Measurements from ENCODE around the gene AUH. TPM values are rescaled to one million over a fixed set of nuclear protein-coding genes. Genes with fewer than 3 reads are reported as not detected.
"Not testable (repeated sequence)": the region's sequence is repeated elsewhere in the genome, so short reads cannot be mapped to it uniquely, and the experiment has no call there.

Gene AUH
- total and polyA plus RNA-seq, 4 experiments from 2014 or later: 9.9 to 25.2 (median 20.7) TPM

DNA sequence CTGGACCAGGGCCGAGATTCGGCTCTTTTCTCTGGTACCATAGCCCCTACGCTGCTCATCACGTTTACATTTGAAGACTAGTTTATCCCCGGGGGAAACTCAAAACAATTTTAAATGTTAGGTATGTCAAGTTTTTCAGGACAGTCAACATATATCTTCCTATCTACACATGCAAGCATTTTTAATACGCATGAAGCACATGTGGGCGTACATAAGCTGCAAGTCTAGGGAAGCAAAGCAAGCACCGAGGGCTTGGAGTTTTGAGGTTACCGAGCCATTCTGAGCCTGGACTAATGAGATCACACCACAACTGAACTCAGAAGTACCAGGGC is 154.4 kb downstream of the AUH start:
- peaks cover 29% of the 10 kb centered on the region for H3K4me1 ChIP-seq (ENCODE audit: insufficient read depth, low read length)
- H3K36me3 ChIP-seq (ENCODE audit: insufficient read depth, low read length): no peaks in the 10 kb centered on the region
- Mint-ChIP-seq H3K27me3 (no peaks in the 10 kb centered on the region), H3K9me3 (peaks cover 0 to 5% (median 2%) of the 10 kb centered on the region in 8 donors), H3K36me3 (peaks cover 1 to 5% of the 10 kb centered on the region in 2 donors), H3K4me1 (peaks cover 17 to 39% (median 29%) of the 10 kb centered on the region in 4 donors), H3K27ac (peak overlapping the region in 5 of 7 donors; percentile 19 to 84 (median 62)), H3K4me3 (peak overlapping the region in 6 of 8 donors; percentile 55 to 80 (median 70))
- H3K9me3 ChIP-seq (ENCODE audit: control insufficient read depth in 1 of 2, low read length in 2 of 2): no peaks in the 10 kb centered on the region
- intact Hi-C loops (cut with micrococcal nuclease): no loop called here
- ChIA-PET CTCF (ENCODE audit: partially characterized antibody) (no interaction called here), POLR2A (ENCODE audit: partially characterized antibody) (no interaction called here)
- no peak for DNase-seq
- H3K27ac ChIP-seq (ENCODE audit: low read depth, low read length): no peak overlapping the region
- H3K27me3 ChIP-seq (ENCODE audit: insufficient read depth, low read length): no peaks in the 10 kb centered on the region
- no peak overlapping the region for H3K4me3 ChIP-seq (ENCODE audit: low read length in 2 of 2)

DNA sequence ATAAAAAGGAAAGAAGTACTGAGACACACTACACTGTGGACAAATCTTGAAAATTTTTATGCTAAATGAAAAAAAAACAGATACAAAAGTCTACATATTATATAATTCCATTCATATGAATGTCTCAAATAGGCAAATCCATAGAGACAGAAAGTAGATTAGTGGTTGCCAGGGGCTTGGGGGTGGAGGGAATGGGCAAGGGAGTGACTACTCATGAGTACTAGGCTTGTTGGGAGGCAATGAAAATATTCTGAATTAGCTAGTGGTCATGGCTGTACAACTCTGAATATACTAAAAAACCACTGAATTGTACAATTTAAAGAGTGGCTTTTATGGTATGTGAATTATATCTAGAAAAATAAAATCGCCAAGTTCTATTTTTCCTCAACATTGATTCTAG is 154.9 kb downstream of the AUH start:
- ChIA-PET POLR2A (ENCODE audit: partially characterized antibody) (no interaction called here), CTCF (ENCODE audit: partially characterized antibody) (no interaction called here)
- Histone ChIP-seq H3K27ac (ENCODE audit: low read depth, low read length) (no peak overlapping the region), H3K4me1 (ENCODE audit: insufficient read depth, low read length) (peaks cover 23% of the 10 kb centered on the region), H3K27me3 (ENCODE audit: insufficient read depth, low read length) (no peaks in the 10 kb centered on the region), H3K36me3 (ENCODE audit: insufficient read depth, low read length) (no peaks in the 10 kb centered on the region), H3K4me3 (ENCODE audit: low read length in 2 of 2) (no peak overlapping the region), H3K9me3 (ENCODE audit: control insufficient read depth in 1 of 2, low read length in 2 of 2) (no peaks in the 10 kb centered on the region)
- H3K27me3 Mint-ChIP-seq: no peaks in the 10 kb centered on the region
- no peak for DNase-seq
- no peak overlapping the region for H3K4me3 Mint-ChIP-seq
- no peak overlapping the region for H3K27ac Mint-ChIP-seq
- H3K4me1 Mint-ChIP-seq: peaks cover 14 to 33% (median 24%) of the 10 kb centered on the region in 4 donors
- H3K36me3 Mint-ChIP-seq: peaks cover 1 to 6% of the 10 kb centered on the region in 2 donors
- intact Hi-C loops (cut with micrococcal nuclease): no loop called here
- peaks cover 0 to 10% (median 7%) of the 10 kb centered on the region in 8 donors for H3K9me3 Mint-ChIP-seq

GRCh38 chr9:91202736-91203283 is 158.9 kb downstream of the AUH start:
- peaks cover 4 to 8% (median 7%) of the 10 kb centered on the region in 4 donors for H3K4me1 Mint-ChIP-seq

DNA sequence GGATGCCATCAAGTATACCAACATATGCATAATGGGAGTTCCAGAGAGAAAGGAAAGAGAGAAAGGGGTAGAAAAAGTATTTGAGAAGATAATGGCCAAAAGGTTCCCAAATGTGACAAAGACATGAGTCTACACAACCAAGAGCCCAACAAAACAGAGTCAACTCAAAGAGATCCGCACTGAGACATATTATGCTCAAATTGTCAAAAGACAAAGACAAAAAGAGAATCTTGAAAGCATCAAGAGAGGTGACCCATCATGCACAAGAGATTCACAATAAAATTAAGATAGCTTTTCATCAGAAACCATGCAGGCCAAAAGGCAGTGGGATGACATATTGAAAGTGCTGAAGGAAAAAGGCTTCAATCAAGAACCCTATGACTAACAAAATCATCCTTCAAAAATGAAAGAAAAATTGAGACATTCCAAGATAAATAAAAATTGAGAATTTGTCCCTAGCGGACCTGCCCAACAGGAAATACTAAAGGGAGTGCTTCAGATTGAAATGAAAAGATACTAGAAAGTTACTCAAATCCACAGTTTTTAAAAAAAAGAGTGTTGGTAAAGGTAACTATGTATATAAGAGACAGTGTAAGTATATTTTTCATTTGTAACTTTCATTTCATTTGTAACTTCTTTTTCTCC is 160.9 kb downstream of the AUH start:
- H3K27ac ChIP-seq (ENCODE audit: low read depth, low read length): no peak overlapping the region
- no peaks in the 10 kb centered on the region for H3K4me1 ChIP-seq (ENCODE audit: insufficient read depth, low read length)
- H3K4me1 Mint-ChIP-seq: no peaks in the 10 kb centered on the region
- H3K36me3 ChIP-seq (ENCODE audit: insufficient read depth, low read length): no peaks in the 10 kb centered on the region
- DNase-seq: no peak
- no peak overlapping the region for H3K27ac Mint-ChIP-seq
- ChIA-PET POLR2A (ENCODE audit: partially characterized antibody) (no interaction called here), CTCF (ENCODE audit: partially characterized antibody) (no interaction called here)
- H3K36me3 Mint-ChIP-seq: peaks cover 9 to 14% of the 10 kb centered on the region in 2 donors
- H3K4me3 ChIP-seq (ENCODE audit: low read length in 2 of 2): no peak overlapping the region
- H3K27me3 ChIP-seq (ENCODE audit: insufficient read depth, low read length): no peaks in the 10 kb centered on the region
- H3K9me3 ChIP-seq (ENCODE audit: control insufficient read depth in 1 of 2, low read length in 2 of 2): no peaks in the 10 kb centered on the region
- H3K4me3 Mint-ChIP-seq: no peak overlapping the region
- no peaks in the 10 kb centered on the region for H3K27me3 Mint-ChIP-seq
- intact Hi-C loops (cut with micrococcal nuclease): no loop called here
- peaks cover 0 to 21% (median 15%) of the 10 kb centered on the region in 8 donors for H3K9me3 Mint-ChIP-seq

More at GRCh38 chr9:91202736-91203283, 158.9 kb downstream of the AUH start:
- Histone ChIP-seq H3K36me3 (ENCODE audit: insufficient read depth, low read length) (no peaks in the 10 kb centered on the region), H3K27ac (ENCODE audit: low read depth, low read length) (no peak overlapping the region), H3K4me3 (ENCODE audit: low read length in 2 of 2) (no peak overlapping the region), H3K9me3 (ENCODE audit: control insufficient read depth in 1 of 2, low read length in 2 of 2) (no peaks in the 10 kb centered on the region), H3K27me3 (ENCODE audit: insufficient read depth, low read length) (no peaks in the 10 kb centered on the region), H3K4me1 (ENCODE audit: insufficient read depth, low read length) (peaks cover 8% of the 10 kb centered on the region)
- Mint-ChIP-seq H3K4me3 (no peak overlapping the region), H3K27me3 (no peaks in the 10 kb centered on the region), H3K36me3 (peaks cover 9 to 14% of the 10 kb centered on the region in 2 donors), H3K27ac (no peak overlapping the region), H3K9me3 (peaks cover 0 to 21% (median 15%) of the 10 kb centered on the region in 8 donors)
- ChIA-PET POLR2A (ENCODE audit: partially characterized antibody) (no interaction called here), CTCF (ENCODE audit: partially characterized antibody) (no interaction called here)
- intact Hi-C loops (cut with micrococcal nuclease): no loop called here
- no peak for DNase-seq

DNA sequence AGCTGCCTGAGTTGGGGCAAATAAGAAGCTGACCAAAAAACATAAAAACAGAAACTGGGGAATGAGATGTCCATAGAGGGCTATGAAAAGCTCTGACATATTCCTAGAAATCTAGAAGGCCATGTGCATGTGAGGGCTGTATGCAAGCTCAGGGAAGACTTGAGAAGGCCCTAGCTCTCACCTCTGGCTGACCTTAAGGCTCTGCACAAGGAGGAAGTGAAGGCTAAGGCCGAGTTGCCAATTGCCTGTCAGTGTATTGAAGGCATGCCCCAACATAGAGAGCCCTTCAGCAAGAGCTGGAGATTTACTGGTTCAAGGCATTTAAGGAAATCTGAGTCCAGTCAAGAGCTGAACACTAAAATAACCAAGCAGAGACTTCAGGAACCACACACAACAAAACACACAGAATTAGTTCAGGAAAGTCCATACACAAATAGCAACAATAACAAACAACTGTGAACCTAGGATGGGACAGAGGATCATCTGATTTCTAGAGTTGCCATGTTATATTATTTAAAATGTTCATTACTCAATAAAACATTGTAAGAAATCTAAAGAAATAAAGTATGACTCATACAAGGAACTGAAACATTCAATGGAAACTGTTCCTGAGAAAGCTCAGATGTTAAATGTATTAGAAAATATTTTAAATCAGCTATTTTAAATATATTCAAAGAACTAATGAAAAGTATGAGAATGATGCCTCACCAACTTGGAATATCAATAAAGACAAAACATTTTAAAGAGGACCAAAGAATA is 161.8 kb downstream of the AUH start:
- H3K4me3 ChIP-seq (ENCODE audit: low read length in 2 of 2): no peak overlapping the region
- no peak overlapping the region for H3K27ac ChIP-seq (ENCODE audit: low read depth, low read length)
- no peaks in the 10 kb centered on the region for H3K9me3 ChIP-seq (ENCODE audit: control insufficient read depth in 1 of 2, low read length in 2 of 2)
- DNase-seq: no peak
- ChIA-PET CTCF (ENCODE audit: partially characterized antibody) (interaction anchor here (0.5 to 1.7 kb wide), 2 partner anchors 173 to 226 kb away, joined by 3 read pairs; no protein-coding TSS in a partner anchor), POLR2A (ENCODE audit: partially characterized antibody) (no interaction called here)
- H3K27me3 ChIP-seq (ENCODE audit: insufficient read depth, low read length): no peaks in the 10 kb centered on the region
- intact Hi-C loops (cut with micrococcal nuclease): no loop called here
- Mint-ChIP-seq H3K36me3 (peaks cover 9 to 14% of the 10 kb centered on the region in 2 donors), H3K4me3 (no peak overlapping the region), H3K9me3 (peaks cover 0 to 21% (median 15%) of the 10 kb centered on the region in 8 donors), H3K27ac (peak overlapping the region in 1 of 7 donors; percentile 29), H3K27me3 (no peaks in the 10 kb centered on the region), H3K4me1 (peaks cover 0 to 5% (median 3%) of the 10 kb centered on the region in 4 donors)
- no peaks in the 10 kb centered on the region for H3K36me3 ChIP-seq (ENCODE audit: insufficient read depth, low read length)
- H3K4me1 ChIP-seq (ENCODE audit: insufficient read depth, low read length): peaks cover 6% of the 10 kb centered on the region

- intact Hi-C loops (cut with micrococcal nuclease); H3K4me3 Mint-ChIP-seq; H3K27ac Mint-ChIP-seq; H3K27me3 ChIP-seq (ENCODE audit: insufficient read depth, low read length); H3K36me3 ChIP-seq (ENCODE audit: insufficient read depth, low read length); H3K27me3 Mint-ChIP-seq; H3K27ac ChIP-seq (ENCODE audit: low read depth, low read length); H3K9me3 ChIP-seq (ENCODE audit: control insufficient read depth in 1 of 2, low read length in 2 of 2); DNase-seq; H3K4me3 ChIP-seq (ENCODE audit: low read length in 2 of 2): not testable (repeated sequence)
- ChIA-PET POLR2A (ENCODE audit: partially characterized antibody) (interaction anchor here (0.8 kb wide), 1 partner anchor 48 kb away, joined by 3 read pairs; no protein-coding TSS in a partner anchor), CTCF (ENCODE audit: partially characterized antibody) (interaction anchor here (1.7 kb wide), 1 partner anchor 227 kb away, joined by 3 read pairs; no protein-coding TSS in a partner anchor)
- Mint-ChIP-seq H3K9me3 (peaks cover 0 to 21% (median 13%) of the 10 kb centered on the region in 8 donors), H3K36me3 (peaks cover 9 to 14% of the 10 kb centered on the region in 2 donors), H3K4me1 (peaks cover 9 to 16% (median 12%) of the 10 kb centered on the region in 4 donors)
- H3K4me1 ChIP-seq (ENCODE audit: insufficient read depth, low read length): peaks cover 16% of the 10 kb centered on the region
These were observed 162.8 kb downstream of the AUH start for GRCh38 chr9:91198881-91199280.

GRCh38 chr9:91198405-91198804 is 163.3 kb downstream of the AUH start:
- DNase-seq: no peak
- Mint-ChIP-seq H3K27me3 (no peaks in the 10 kb centered on the region), H3K27ac (no peak overlapping the region), H3K4me1 (peaks cover 9 to 20% (median 16%) of the 10 kb centered on the region in 4 donors), H3K4me3 (no peak overlapping the region), H3K36me3 (peaks cover 9 to 14% of the 10 kb centered on the region in 2 donors), H3K9me3 (peaks cover 0 to 21% (median 13%) of the 10 kb centered on the region in 8 donors)
- H3K4me1 ChIP-seq (ENCODE audit: insufficient read depth, low read length): peaks cover 18% of the 10 kb centered on the region
- H3K27ac ChIP-seq (ENCODE audit: low read depth, low read length): no peak overlapping the region
- intact Hi-C loops (cut with micrococcal nuclease): no loop called here
- no peaks in the 10 kb centered on the region for H3K36me3 ChIP-seq (ENCODE audit: insufficient read depth, low read length)
- H3K9me3 ChIP-seq (ENCODE audit: control insufficient read depth in 1 of 2, low read length in 2 of 2): no peaks in the 10 kb centered on the region
- H3K4me3 ChIP-seq (ENCODE audit: low read length in 2 of 2): no peak overlapping the region
- H3K27me3 ChIP-seq (ENCODE audit: insufficient read depth, low read length): no peaks in the 10 kb centered on the region
- POLR2A ChIA-PET (ENCODE audit: partially characterized antibody): interaction anchor here (0.8 kb wide), 1 partner anchor 48 kb away, joined by 3 read pairs; no protein-coding TSS in a partner anchor
- CTCF ChIA-PET (ENCODE audit: partially characterized antibody): interaction anchor here (0.7 to 1.7 kb wide), 4 partner anchors 12 to 228 kb away, joined by 3 to 4 read pairs (median 3); no protein-coding TSS in a partner anchor

Data from CD4-positive, alpha-beta memory T cell (primary cell).